GM12878 (cell line): ENCODE measurements around the gene SSTR1.

ENCODE experiments used
- EP300 ChIP-seq, 2 experiments: fragments of 150-350 bp in 1 of 2; IDR thresholded peaks; 2 replicates each; pipeline ENCODE4 v1.6.1; 2011 to 2012; ENCODE audit warnings: low read depth in 2 of 2, low read length in 2 of 2, borderline replicate concordance in 1 of 2, improper control_type of control experiment in 1 of 2, inconsistent platforms in 1 of 2; ENCODE audit not compliant: control insufficient read depth in 1 of 2
- ESRRA ChIP-seq: IDR thresholded peaks from 2 replicates; pipeline ENCODE4 v1.6.1; 2012; ENCODE audit warnings: mild to moderate bottlenecking, low read length, improper control_type of control experiment
- EZH2 ChIP-seq: IDR thresholded peaks from 2 replicates; pipeline ENCODE4 v1.6.1; 2012; ENCODE audit warnings: low read depth, mild to moderate bottlenecking, control low read depth, inconsistent platforms, low read length, borderline replicate concordance; ENCODE audit not compliant: control insufficient read depth
- MAX ChIP-seq: IDR thresholded peaks from 2 replicates; pipeline ENCODE4 v1.6.1; 2012; ENCODE audit warnings: low read depth, low read length, improper control_type of control experiment
- POLR2AphosphoS5 ChIP-seq: IDR thresholded peaks from 2 replicates; pipeline ENCODE4 v1.6.1; 2011; ENCODE audit warnings: mild to moderate bottlenecking, low read length, inconsistent platforms
- PRDM15 ChIP-seq: fragments of 450-650 bp; formaldehyde crosslinking; IDR thresholded peaks from 2 replicates; pipeline ENCODE4 v1.4.0; 2020; ENCODE audit warnings: mild to moderate bottlenecking, moderate library complexity
- REST ChIP-seq: IDR thresholded peaks from 2 replicates; pipeline ENCODE4 v1.6.1; 2012; ENCODE audit warnings: mild to moderate bottlenecking, low read depth, low read length
- TAF1 ChIP-seq: IDR thresholded peaks from 2 replicates; pipeline ENCODE4 v1.6.1; 2011; ENCODE audit warnings: mild to moderate bottlenecking, low read depth, low read length, borderline replicate concordance
- TCF12 ChIP-seq: IDR thresholded peaks from 2 replicates; pipeline ENCODE4 v1.6.1; 2011; ENCODE audit warnings: low read depth, mild to moderate bottlenecking, low read length
- TF ChIP-seq, protein P1 (sequence below), 3 experiments: IDR thresholded peaks in 2 of 3; conservative IDR thresholded peaks in 1 of 3; 2 replicates each; pipeline ENCODE4 v1.5.1; 2011; ENCODE audit warnings: low read depth in 3 of 3, low read length in 3 of 3, mild to moderate bottlenecking in 3 of 3, control low read depth in 2 of 3, moderate library complexity in 2 of 3, inconsistent platforms in 1 of 3, mixed read lengths in 1 of 3; ENCODE audit not compliant: control insufficient read depth in 2 of 3, insufficient read depth in 1 of 3; ENCODE audit errors: extremely low read depth in 1 of 3
- TF ChIP-seq, protein P2 (sequence below): IDR thresholded peaks from 2 replicates; pipeline ENCODE4 v1.6.1; 2011; ENCODE audit warnings: low read depth, mild to moderate bottlenecking, low read length, moderate library complexity, borderline replicate concordance; ENCODE audit errors: extremely low read depth

DNA sequence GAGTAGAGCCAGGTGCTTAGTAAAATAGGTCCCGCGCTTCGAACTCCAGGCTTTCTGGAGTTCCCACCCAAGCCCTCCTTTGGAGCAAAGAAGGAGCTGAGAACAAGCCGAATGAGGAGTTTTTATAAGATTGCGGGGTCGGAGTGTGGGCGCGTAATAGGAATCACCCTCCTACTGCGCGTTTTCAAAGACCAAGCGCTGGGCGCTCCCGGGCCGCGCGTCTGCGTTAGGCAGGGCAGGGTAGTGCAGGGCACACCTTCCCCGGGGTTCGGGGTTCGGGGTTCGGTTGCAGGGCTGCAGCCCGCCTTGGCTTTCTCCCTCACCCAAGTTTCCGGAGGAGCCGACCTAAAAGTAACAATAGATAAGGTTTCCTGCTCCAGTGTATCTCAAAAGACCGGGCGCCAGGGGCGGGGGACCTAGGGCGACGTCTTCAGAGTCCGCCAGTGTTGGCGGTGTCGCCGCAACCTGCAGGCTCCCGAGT, 3.6 kb downstream of the SSTR1 start:
- TF ChIP-seq, protein P1, sequence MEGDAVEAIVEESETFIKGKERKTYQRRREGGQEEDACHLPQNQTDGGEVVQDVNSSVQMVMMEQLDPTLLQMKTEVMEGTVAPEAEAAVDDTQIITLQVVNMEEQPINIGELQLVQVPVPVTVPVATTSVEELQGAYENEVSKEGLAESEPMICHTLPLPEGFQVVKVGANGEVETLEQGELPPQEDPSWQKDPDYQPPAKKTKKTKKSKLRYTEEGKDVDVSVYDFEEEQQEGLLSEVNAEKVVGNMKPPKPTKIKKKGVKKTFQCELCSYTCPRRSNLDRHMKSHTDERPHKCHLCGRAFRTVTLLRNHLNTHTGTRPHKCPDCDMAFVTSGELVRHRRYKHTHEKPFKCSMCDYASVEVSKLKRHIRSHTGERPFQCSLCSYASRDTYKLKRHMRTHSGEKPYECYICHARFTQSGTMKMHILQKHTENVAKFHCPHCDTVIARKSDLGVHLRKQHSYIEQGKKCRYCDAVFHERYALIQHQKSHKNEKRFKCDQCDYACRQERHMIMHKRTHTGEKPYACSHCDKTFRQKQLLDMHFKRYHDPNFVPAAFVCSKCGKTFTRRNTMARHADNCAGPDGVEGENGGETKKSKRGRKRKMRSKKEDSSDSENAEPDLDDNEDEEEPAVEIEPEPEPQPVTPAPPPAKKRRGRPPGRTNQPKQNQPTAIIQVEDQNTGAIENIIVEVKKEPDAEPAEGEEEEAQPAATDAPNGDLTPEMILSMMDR (IDR thresholded peaks at IDR 0.05 in 2 of 3, conservative IDR thresholded peaks at IDR 0.05 in 1 of 3; ENCODE audit: control insufficient read depth in 2 of 3, extremely low read depth in 1 of 3, insufficient read depth in 1 of 3, low read depth in 3 of 3, low read length in 3 of 3) = no peak
- TF ChIP-seq TCF12 (no peak), EP300 (IDR thresholded peaks at IDR 0.05; ENCODE audit: borderline replicate concordance in 1 of 2, control insufficient read depth in 1 of 2, low read depth in 2 of 2, low read length in 2 of 2) (no peak), MAX (no peak), ESRRA (no peak), REST (no peak), POLR2AphosphoS5 (no peak), PRDM15 (CRISPR knock-in tag) (no peak), EZH2 (no peak), TAF1 (no peak)
- TF ChIP-seq, protein P2, sequence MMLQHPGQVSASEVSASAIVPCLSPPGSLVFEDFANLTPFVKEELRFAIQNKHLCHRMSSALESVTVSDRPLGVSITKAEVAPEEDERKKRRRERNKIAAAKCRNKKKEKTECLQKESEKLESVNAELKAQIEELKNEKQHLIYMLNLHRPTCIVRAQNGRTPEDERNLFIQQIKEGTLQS = no peak
